MM.1S (cell line): ENCODE results near the gene DENND4B.

Source experiments
- CTCF ChIP-seq: fragments of 300-600 bp; sonication (generic); IDR thresholded peaks from 2 replicates; pipeline ENCODE4 v1.5.1; 2016; ENCODE audit warnings: antibody characterized with exemption, low read length, mixed read lengths
- EZH2 ChIP-seq: fragments of 300-600 bp; sonication (generic); optimal IDR thresholded peaks from 2 replicates; pipeline ENCODE3; 2017; ENCODE audit warnings: low read depth, mild to moderate bottlenecking, antibody characterized with exemption, low read length, mixed read lengths

GRCh38 chr1:153957744-153958110 is 11.2 kb upstream of the DENND4B start:
- TF ChIP-seq CTCF, result no peak
- no peak for TF ChIP-seq EZH2
